Stimulated activated CD4-positive, alpha-beta T cell treated with anti-CD3 and anti-CD28 coated beads, Interleukin-15, amount 100 ng/mL, for 1 hour (primary cell): Measurements from ENCODE around the gene LRRC39.
"Not testable (repeated sequence)": the region's sequence is repeated elsewhere in the genome, so short reads cannot be mapped to it uniquely, and the experiment has no call there.

Experiments
- DNase-seq, 2 donors: peaks; one replicate each; pipeline ENCODE4 v3.0.0-alpha.2; 2020; ENCODE audit warnings: low read depth in 1 of 2, low spot score in 1 of 2

The LRRC39 gene

GRCh38 chr1:100178091-100178490, at the start of gene LRRC39:
Gene LRRC39 (minus strand): TSS chr1:100178256. CDS start chr1:100168516, 9,740 bp downstream.
- DNase-seq = no peak

DNA sequence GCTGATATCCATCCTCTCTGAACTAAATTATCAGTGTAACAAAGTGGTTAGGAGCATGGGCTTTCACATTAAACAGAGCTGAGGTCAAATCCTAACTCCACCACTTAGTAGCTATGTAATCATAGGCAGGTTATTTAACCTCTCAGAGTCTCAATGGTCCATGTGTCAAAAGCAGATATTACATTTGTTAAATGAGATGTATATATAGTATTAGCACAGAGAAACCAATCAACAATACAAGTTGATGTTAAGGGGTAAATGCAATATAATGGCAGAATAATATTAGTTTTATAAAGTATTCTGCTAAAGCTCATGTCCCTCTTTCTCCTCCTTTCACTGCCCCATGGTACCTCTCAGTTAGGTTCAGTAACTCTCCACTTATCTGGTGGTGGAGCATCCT, 44.4 kb upstream of the LRRC39 start:
- DNase-seq = no peak

DNA sequence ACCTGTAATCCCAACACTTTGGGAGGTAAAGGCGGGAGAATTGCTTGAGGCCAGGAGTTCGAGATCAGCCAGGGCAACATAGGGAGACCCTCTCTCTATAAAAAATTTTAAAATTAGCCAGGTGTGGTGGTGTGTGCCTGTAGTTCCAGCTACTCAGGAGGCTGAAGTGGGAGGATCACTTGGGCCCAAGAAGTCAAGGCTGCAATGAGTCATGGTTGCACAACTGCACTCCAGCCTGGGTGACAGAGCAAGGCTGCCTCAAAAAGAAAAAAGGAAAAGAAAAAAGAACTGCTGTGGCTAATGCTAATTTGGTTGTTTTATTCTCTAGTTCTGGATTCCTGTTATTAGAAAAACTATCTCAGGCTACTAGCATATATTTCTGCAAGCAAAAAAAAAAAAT, 41.8 kb upstream of the LRRC39 start:
- no peak for DNase-seq

- no peak for DNase-seq
Measured at GRCh38 chr1:100219457-100219856, 41.4 kb upstream of the LRRC39 start.

GRCh38 chr1:100217834-100218233, 39.8 kb upstream of the LRRC39 start:
- DNase-seq = no peak

- no peak for DNase-seq
Measured at GRCh38 chr1:100215101-100215500, 37.0 kb upstream of the LRRC39 start.

DNA sequence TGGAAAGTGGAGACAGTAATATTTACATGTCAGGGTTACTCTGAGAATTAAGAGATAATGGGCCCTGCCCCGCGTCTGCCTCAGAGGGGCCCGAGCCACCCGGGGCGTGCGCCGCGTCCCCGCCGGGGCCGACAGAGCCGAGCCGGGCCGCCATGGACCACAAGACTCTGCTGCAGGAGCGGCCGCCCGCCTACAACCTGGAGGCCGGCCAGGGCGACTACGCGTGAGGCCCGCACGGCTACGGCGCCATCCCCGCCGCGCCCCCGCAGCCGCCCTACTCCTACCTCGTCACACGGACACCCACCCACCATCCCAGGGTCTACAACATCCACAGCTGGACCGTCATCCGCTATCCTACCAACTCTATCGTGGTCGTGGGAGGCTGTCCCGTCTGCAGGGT, 35.1 kb upstream of the LRRC39 start:
- DNase-seq = no peak

DNA sequence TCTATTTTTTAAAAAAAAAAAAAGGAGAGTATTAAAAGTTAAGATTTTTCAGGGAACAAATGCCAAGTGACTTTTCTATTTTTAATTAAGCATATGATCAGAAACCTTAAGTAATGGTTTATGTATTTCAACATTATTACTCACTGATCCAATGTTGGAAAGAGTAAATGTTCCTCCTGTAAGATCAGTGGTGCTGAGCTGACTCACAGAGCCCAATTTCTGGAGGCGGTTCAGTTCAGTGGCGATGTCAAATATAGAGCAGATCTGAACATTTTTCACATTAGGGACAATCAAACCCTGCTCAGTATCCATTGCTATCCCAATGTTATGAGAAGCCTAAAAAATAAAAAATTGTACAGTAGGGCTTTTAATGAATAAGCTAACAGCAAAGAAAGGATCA, 28.2 kb upstream of the LRRC39 start:
- DNase-seq = no peak

GRCh38 chr1:100205593-100205992, 27.5 kb upstream of the LRRC39 start:
- not testable (repeated sequence) for DNase-seq

DNA sequence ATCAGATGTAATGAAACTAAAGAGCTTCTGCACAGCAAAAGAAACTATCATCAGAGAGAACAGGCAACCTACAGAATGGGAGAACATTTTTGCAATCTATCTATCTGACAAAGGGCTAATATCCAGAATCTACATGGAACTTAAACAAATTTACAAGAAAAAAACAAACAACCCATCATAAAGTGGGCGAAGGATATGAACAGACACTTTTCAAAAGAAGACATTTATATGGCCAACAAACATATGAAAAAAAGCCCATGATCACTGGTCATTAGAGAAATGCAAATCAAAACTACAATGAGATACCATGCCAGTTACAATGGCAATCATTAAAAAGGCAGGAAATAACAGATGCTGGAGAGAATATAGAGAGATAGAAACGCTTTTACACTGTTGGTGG, 27.0 kb upstream of the LRRC39 start:
- not testable (repeated sequence) for DNase-seq

- not testable (repeated sequence) for DNase-seq
Measured at GRCh38 chr1:100202703-100203102, 24.6 kb upstream of the LRRC39 start.

DNA sequence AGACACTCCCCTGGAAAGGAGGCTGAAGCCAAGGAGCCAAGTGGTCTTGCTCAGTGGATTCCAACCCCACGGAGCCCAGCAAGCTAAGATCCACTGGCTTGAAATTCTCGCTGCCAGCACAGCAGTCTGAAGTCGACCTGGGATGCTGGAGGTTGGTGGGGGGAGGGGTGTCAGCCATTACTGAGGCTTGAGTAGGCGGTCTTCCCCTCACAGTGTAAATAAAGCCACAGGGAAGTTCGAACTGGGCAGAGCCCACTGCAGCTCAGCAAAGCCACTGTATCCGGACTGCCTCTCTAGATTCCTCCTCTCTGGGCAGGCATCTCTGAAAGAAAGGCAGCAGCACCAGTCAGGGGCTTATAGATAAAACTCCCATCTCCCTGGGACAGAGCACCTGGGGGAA, 22.0 kb upstream of the LRRC39 start:
- not testable (repeated sequence) for DNase-seq

DNA sequence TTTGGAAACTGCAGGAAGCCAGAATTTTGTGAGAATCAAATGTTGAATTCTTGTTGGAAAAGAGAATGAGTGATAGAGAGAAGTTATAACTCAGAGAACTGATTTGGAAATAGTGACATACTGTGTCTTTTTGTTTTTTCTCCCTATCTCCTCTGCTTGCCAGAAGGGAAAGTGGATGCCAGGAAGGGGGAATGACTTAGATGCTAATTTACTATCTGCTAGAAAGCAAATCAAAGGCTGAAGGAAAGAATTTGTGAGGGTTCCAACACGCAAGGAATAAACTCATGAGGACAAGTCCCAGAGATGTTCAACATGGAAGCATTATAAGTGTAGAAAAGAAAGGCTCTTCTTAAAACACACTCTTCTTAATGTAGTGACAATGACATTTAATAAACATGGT, 20.5 kb upstream of the LRRC39 start:
- DNase-seq = no peak

DNA sequence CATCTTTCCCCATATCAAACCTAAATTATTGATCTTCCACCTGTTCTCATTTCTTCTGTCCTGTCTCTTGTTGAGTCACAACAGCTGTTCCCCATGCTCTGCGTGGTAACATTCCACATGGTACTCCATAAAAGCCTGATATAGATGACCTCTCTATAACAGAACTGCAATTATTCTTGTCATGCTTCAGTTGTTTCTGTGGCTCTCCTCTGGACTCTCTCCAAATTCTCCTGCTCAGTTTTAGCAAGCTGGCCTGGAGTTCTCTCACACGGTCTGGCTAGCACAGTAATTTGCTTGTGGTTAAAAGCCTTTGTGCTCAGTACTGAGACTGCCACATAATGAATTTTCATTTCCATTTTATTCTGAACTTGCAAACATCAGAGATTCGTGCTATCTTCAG, 10.6 kb upstream of the LRRC39 start:
- no peak for DNase-seq

GRCh38 chr1:100187912-100188311, 9.9 kb upstream of the LRRC39 start:
- DNase-seq = no peak

- no peak for DNase-seq
Measured at GRCh38 chr1:100184536-100184935, 6.5 kb upstream of the LRRC39 start.

GRCh38 chr1:100183370-100183769, 5.3 kb upstream of the LRRC39 start:
- no peak for DNase-seq

DNA sequence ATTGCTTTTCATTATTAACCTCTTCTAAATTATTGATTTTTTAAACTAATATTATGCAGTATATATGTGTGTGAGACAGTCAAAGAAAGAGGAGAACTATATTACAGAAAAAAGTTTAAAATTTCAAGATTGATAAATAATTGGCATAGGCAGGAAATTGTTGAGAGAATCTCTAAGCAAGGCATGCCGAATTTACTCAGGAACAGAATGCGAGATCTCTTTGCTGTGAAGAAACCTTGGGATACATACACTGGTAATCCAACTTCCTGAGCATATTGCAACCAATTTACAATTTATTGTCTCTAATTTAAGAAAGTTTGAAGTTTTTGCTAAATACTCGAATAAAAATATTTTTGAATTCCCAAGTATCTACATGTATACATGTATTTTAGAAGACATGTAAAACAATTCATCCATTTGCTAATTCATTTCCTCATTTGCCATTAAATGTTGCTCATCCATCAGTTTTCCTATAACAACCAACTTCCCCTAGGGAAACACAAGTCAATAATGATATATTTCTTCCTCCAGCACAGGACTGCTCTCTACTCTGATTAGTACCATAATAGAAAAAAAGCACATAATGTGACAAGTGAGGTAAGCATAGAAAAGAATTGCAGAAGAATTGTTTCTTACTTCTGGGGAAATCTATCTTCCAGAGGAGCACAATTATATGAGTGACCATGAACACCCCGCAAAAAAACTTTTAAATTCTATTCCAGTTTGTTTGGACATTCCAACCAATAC, 588 bp downstream of the LRRC39 start:
- DNase-seq = no peak

DNA sequence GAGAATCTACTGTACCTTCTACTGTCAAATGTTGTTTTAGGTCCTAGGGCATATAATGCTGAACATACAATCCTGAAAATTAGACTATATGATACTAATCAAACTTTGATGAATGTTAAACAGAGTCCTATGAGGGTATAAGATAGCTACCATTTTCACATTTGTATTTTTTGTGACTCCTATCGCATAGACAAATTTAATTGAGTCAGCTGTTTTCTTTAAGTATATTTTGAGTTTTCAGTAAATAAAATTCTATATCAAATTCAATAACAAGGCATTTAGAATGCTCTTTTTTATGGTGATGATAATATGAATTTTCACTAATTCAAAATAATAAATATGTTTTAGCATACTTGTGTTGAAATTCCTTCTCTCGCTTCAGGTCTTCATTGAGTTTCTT, 10.0 kb downstream of the LRRC39 start:
- DNase-seq = no peak

DNA sequence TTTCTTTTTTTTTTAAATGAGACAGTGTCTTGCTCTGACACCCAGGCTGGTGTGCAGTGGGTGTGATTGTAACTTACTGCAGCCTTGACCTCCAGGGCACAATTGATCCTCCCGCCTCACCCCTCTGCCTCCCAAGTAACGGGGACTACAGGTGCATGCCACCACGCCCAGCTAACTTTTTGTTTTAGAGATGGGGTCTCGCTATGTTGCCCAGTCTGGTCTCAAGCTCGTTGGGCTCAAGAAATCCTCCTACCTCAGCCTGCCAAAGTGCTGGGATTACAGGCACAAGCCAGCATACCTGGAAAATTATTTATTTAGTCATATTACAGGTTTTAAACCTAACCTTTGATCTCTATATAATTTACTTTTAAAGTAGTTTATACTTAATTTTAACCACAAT, 13.4 kb downstream of the LRRC39 start:
- DNase-seq = no peak

- no peak for DNase-seq
Measured at GRCh38 chr1:100164216-100164615, 13.8 kb downstream of the LRRC39 start.

GRCh38 chr1:100162881-100163280, 15.2 kb downstream of the LRRC39 start:
- no peak for DNase-seq

- DNase-seq = no peak
Measured at GRCh38 chr1:100152271-100152670, 25.8 kb downstream of the LRRC39 start.
